NCI-H748 (cell line): ENCODE data around the gene CALY.
"Not testable (repeated sequence)": the region's sequence is repeated elsewhere in the genome, so short reads cannot be mapped to it uniquely, and the experiment has no call there.

ENCODE experiments used
- DNase-seq: peaks from one replicate; lab custom pipeline; 2025; ENCODE audit not compliant: unreplicated experiment; lab: John Stamatoyannopoulos, UW

Gene CALY

GRCh38 chr10:133332936-133333699 is 3.6 kb downstream of the CALY start:
- DNase-seq, result no peak

GRCh38 chr10:133329491-133330202 is 7.0 kb downstream of the CALY start:
- DNase-seq, result peak; percentile 75

- no peak for DNase-seq
Measured at GRCh38 chr10:133328358-133329343, 8.0 kb downstream of the CALY start.

GRCh38 chr10:133327651-133328357 is 8.9 kb downstream of the CALY start:
- peak; percentile 7 for DNase-seq

- DNase-seq, result no peak
Measured at GRCh38 chr10:133326745-133327650, 9.7 kb downstream of the CALY start.

- no peak for DNase-seq
Measured at GRCh38 chr10:133326223-133326551, 10.5 kb downstream of the CALY start.

- peak; percentile 29 for DNase-seq
Measured at GRCh38 chr10:133325440-133326222, 11.1 kb downstream of the CALY start.

- DNase-seq, result no peak
Measured at GRCh38 chr10:133324857-133325260, 11.8 kb downstream of the CALY start.

- peak; percentile 87 for DNase-seq
Measured at GRCh38 chr10:133324198-133324792, 12.4 kb downstream of the CALY start.

GRCh38 chr10:133322064-133322709 is 14.5 kb downstream of the CALY start:
- DNase-seq, result not testable (repeated sequence)

GRCh38 chr10:133320852-133321422 is 15.8 kb downstream of the CALY start:
- not testable (repeated sequence) for DNase-seq

GRCh38 chr10:133318494-133319127 is 18.1 kb downstream of the CALY start:
- DNase-seq, result peak; percentile 79

GRCh38 chr10:133316732-133317131 is 20.0 kb downstream of the CALY start:
- DNase-seq, result no peak

- DNase-seq, result no peak
Measured at GRCh38 chr10:133316266-133316665, 20.4 kb downstream of the CALY start.

GRCh38 chr10:133315847-133316246 is 20.8 kb downstream of the CALY start:
- peak; percentile 6 for DNase-seq

GRCh38 chr10:133314911-133315310 is 21.8 kb downstream of the CALY start:
- DNase-seq, result no peak

- no peak for DNase-seq
Measured at GRCh38 chr10:133313192-133313591, 23.5 kb downstream of the CALY start.
